ENCODE results near the gene HYOU1. TPM values are rescaled to one million over a fixed set of nuclear protein-coding genes. Genes with fewer than 3 reads are reported as not detected.

The HYOU1 gene
- total and polyA plus RNA-seq, 2 donors (not counting 1 experiment from before 2014, with no cell fraction given), result 73.7 to 85.6 TPM

DNA sequence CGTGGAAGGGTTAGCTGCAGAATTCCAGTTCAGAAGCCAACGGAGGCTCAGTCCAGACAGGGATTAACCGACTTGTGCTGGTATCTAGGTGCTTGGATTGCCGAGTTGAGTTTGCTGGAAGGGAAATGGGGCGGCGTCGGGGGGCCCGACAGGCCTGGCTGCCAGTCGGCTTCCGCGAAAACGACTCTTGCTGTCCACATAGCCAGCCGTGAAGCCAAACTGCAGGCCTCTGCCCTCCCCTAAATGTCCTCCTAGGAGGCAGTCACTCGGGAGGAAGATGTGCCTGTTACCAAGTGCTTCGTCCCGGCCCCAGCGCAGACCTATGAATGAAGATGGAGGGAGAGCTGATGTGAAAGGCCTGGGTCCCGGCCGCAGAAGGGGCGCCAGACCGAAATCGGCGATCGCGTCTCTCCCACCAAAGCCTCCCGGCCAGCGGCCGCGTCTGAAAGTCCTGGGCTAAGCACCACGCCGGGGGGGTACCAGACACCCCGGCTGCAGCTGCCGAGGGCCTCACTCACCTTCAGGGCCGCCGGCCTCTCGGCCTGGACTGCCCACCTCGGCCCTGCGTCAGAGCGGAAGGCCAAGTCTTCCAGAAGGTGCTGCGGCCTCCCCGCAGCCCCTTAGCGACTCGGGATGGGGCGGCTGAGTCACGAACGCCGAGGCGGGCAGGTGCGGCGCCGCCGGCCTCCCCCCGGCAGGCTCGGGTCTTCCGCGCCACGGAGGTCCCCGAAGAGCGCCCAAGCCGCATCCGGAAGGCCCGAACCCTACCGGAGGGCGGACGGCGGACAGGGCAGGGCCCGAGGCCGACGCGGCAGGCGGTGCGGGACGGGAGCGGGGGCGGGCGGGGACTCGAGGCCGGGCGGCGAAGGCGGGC, 37.2 kb upstream of the HYOU1 start:
- no peak for TF ChIP-seq EZH2 (IDR thresholded peaks at IDR 0.05; ENCODE audit: low read length, missing control alignments)
- TF ChIP-seq, protein P1, sequence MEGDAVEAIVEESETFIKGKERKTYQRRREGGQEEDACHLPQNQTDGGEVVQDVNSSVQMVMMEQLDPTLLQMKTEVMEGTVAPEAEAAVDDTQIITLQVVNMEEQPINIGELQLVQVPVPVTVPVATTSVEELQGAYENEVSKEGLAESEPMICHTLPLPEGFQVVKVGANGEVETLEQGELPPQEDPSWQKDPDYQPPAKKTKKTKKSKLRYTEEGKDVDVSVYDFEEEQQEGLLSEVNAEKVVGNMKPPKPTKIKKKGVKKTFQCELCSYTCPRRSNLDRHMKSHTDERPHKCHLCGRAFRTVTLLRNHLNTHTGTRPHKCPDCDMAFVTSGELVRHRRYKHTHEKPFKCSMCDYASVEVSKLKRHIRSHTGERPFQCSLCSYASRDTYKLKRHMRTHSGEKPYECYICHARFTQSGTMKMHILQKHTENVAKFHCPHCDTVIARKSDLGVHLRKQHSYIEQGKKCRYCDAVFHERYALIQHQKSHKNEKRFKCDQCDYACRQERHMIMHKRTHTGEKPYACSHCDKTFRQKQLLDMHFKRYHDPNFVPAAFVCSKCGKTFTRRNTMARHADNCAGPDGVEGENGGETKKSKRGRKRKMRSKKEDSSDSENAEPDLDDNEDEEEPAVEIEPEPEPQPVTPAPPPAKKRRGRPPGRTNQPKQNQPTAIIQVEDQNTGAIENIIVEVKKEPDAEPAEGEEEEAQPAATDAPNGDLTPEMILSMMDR (conservative IDR thresholded peaks at IDR 0.05 in 1 of 2, IDR thresholded peaks at IDR 0.05 in 1 of 2; ENCODE audit: low read depth in 1 of 2, low read length in 2 of 2), result no peak
- peaks cover 19% of the 10 kb centered on the region for H3K36me3 ChIP-seq (ENCODE audit: control insufficient read depth, insufficient read depth, low read length)

GRCh38 chr11:119092880-119093842, 36.2 kb upstream of the HYOU1 start:
- peak; percentile 23 to 64 for DNase-seq (ENCODE audit: low read depth in 2 of 2)
- Histone ChIP-seq H3K4me1 (ENCODE audit: control insufficient read depth, extremely low read depth, insufficient read depth, low read length) (peaks cover 12% of the 10 kb centered on the region), H3K4me3 (replicated peaks in 1 of 4; ENCODE audit: control extremely low read depth in 1 of 4, insufficient read depth in 1 of 4, low read depth in 3 of 4, low read length in 4 of 4) (peak overlapping the region; percentile 68 to 86 (median 82)), H2AFZ (ENCODE audit: low read length) (no peak overlapping the region), H3K27ac (ENCODE audit: insufficient read depth, low read length) (peak overlapping the region; percentile 44), H3K79me2 (ENCODE audit: control insufficient read depth, insufficient read depth, low read length) (peaks cover 34% of the 10 kb centered on the region), H3K4me2 (ENCODE audit: extremely low read depth, insufficient read depth, low read length) (peak overlapping the region; percentile 79), H3K9ac (ENCODE audit: insufficient read depth, low read length) (no peak overlapping the region), H4K20me1 (ENCODE audit: control insufficient read depth, extremely low read depth, insufficient read depth, low read length) (no peaks in the 10 kb centered on the region), H3K36me3 (ENCODE audit: control insufficient read depth, insufficient read depth, low read length) (peaks cover 21% of the 10 kb centered on the region), H3K27me3 (ENCODE audit: control insufficient read depth, insufficient read depth, low read length) (no peaks in the 10 kb centered on the region), H3K9me3 (ENCODE audit: control insufficient read depth, insufficient read depth, low read depth, low read length) (no peaks in the 10 kb centered on the region)
- TF ChIP-seq, protein P1 (conservative IDR thresholded peaks at IDR 0.05 in 1 of 2, IDR thresholded peaks at IDR 0.05 in 1 of 2; ENCODE audit: low read depth in 1 of 2, low read length in 2 of 2), result no peak
- TF ChIP-seq EZH2 (IDR thresholded peaks at IDR 0.05; ENCODE audit: low read length, missing control alignments), result no peak

More for the DNA sequence above, 37.2 kb upstream of the HYOU1 start:
- peaks cover 12% of the 10 kb centered on the region for H3K4me1 ChIP-seq (ENCODE audit: control insufficient read depth, extremely low read depth, insufficient read depth, low read length)
- no peak overlapping the region for H2AFZ ChIP-seq (ENCODE audit: low read length)
- peak overlapping the region; percentile 89 for H3K4me2 ChIP-seq (ENCODE audit: extremely low read depth, insufficient read depth, low read length)
- no peaks in the 10 kb centered on the region for H3K9me3 ChIP-seq (ENCODE audit: control insufficient read depth, insufficient read depth, low read depth, low read length)
- peak overlapping the region; percentile 68 to 86 (median 82) for H3K4me3 ChIP-seq (replicated peaks in 1 of 4; ENCODE audit: control extremely low read depth in 1 of 4, insufficient read depth in 1 of 4, low read depth in 3 of 4, low read length in 4 of 4)
- peak overlapping the region; percentile 83 for H3K27ac ChIP-seq (ENCODE audit: insufficient read depth, low read length)
- no peaks in the 10 kb centered on the region for H4K20me1 ChIP-seq (ENCODE audit: control insufficient read depth, extremely low read depth, insufficient read depth, low read length)
- H3K9ac ChIP-seq (ENCODE audit: insufficient read depth, low read length), result peak overlapping the region; percentile 84
- H3K27me3 ChIP-seq (ENCODE audit: control insufficient read depth, insufficient read depth, low read length), result no peaks in the 10 kb centered on the region
- peaks cover 34% of the 10 kb centered on the region for H3K79me2 ChIP-seq (ENCODE audit: control insufficient read depth, insufficient read depth, low read length)
- DNase-seq (ENCODE audit: low read depth in 2 of 2), result peak; percentile 43 to 50
